Ovary (tissue), 9 donors: ENCODE results near the gene GDA. TPM values are rescaled to one million over a fixed set of nuclear protein-coding genes. Genes with fewer than 3 reads are reported as not detected.

Source experiments
- DNase-seq, 5 donors: peaks; one replicate each; pipeline ENCODE4 v3.0.0-alpha.2; 2019 to 2020
- H3K27ac ChIP-seq, 2 donors: fragments of 200-600 bp; one replicate each; pipeline versions ENCODE4 v1.5.1 to v1.8.0; 2019 to 2022
- H3K27me3 ChIP-seq: fragments of 200-600 bp; one replicate; pipeline ENCODE4 v1.8.0; 2022
- H3K36me3 ChIP-seq: fragments of 200-600 bp; sonication (generic); one replicate; pipeline ENCODE4 v1.5.1; 2019
- H3K4me1 ChIP-seq: one replicate; pipeline ENCODE4 v1.8.1; 2013; ENCODE audit warnings: mild to moderate bottlenecking, moderate library complexity; ENCODE audit not compliant: insufficient read depth
- H3K4me3 ChIP-seq: fragments of 200-600 bp; sonication (generic); one replicate; pipeline ENCODE4 v1.5.1; 2017
- H3K9me3 ChIP-seq, 2 donors: fragments of 200-600 bp in 1 of 2; sonication (generic) in 1 of 2; one replicate each; pipeline versions ENCODE4 v1.5.1 to v1.8.1; 2013 to 2019; ENCODE audit warnings: mild to moderate bottlenecking in 1 of 2, moderate library complexity in 1 of 2
- EP300 ChIP-seq: sonication (generic); formaldehyde crosslinking; IDR thresholded peaks from one replicate; pipeline ENCODE4 v1.6.1; 2017; ENCODE audit warnings: antibody characterized with exemption
- POLR2A ChIP-seq: fragments of 450-650 bp; IDR thresholded peaks from one replicate; pipeline ENCODE4 v1.6.1; 2017; ENCODE audit warnings: antibody characterized with exemption, mild to moderate bottlenecking, moderate library complexity
- WGBS, 3 donors: extraction: QIAGEN DNeasy Blood & Tissue Kit in 1 of 3; methylation state at CpG; one replicate each; pipeline versions ENCODE4 v1.1.5 to v1.1.7; 2013 to 2017; 5-methylcytosine and 5-hydroxymethylcytosine counted together
- intact Hi-C, 4 donors: fragments of 100-400 bp; cut with DNase I; formaldehyde crosslinking; loops; one replicate each; pipeline versions ENCODE4 v1.11.0 to v1.15.1; 2022 to 2023
- polyA plus RNA-seq, 2 donors: library from polyadenylated mRNA; stranded (reverse); fragments of 200-250 nt in 1 of 2; fragments of 350-450 nt in 1 of 2; fragmentation: Illumina TruSeq in 1 of 2; extraction: RNeasy Lipid Tissue Mini Kit (QIAGEN cat#74804) in 1 of 2; gene quantifications; one replicate each; pipeline ENCODE4 v1.2.3, GENCODE V29; 2013 to 2014
- total RNA-seq, 7 donors: library from RNA; depleted of rRNA in 2 of 7; stranded (reverse); fragments of >200 nt in 2 of 7; fragmentation: NEBNext Ultra II Directional in 3 of 7; extraction: Animal tissue kit (Norgen Biotek cat#: 25700) in 3 of 7; gene quantifications; one replicate each; pipeline versions ENCODE4 v1.1.0 to v1.2.4, GENCODE V29; 2016 to 2023
- TF ChIP-seq, protein P1 (sequence below), 3 donors: fragments of 450-650 bp in 2 of 3; fragments of 200-600 bp in 1 of 3; IDR thresholded peaks; one replicate each; pipeline versions ENCODE4 v1.5.1 to v1.8.0; 2016 to 2022; ENCODE audit warnings: antibody characterized with exemption in 3 of 3, mild to moderate bottlenecking in 1 of 3
- donor health status: DM: no; HTN: no; CAD: no; lungs with moderate emphysema.
- donor health status: DM: no; HTN: no; CAD: no.
- donor health status: Bipolar disorder and iron deficiency.
- donor health status: DM: yes; HTN: yes; CAD: no.
- donor health status: DM: no; HTN: no; CAD: no.
- donor health status: DM: yes; HTN: yes; CAD: no.

The GDA gene
- total and polyA plus RNA-seq, 9 donors: 0.02 to 26.7 (median 0.31) TPM; not detected in 2

DNA sequence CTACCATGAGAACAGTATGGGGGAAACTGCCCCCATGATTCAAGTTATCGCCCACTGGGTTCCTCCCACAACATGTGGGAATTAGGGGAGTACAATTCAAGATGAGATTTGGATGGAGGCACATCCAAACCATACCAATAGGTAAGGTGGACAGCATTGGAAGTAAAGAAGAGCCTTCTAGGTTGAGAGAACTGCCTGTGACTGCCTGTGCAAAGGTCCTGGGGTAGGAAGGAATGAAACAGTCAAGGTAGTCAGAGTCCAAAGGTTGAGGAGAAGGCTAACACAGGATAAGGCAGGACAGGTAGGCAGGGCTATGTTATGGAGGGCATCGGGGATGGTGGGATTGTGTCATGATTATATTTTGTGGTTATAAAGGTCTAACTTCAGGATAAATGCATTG, 6.1 kb downstream of the GDA start:
- Histone ChIP-seq H3K4me1 (no peaks in the 10 kb centered on the region), H3K36me3 (no peaks in the 10 kb centered on the region), H3K4me3 (no peak overlapping the region), H3K27ac (no peak overlapping the region), H3K27me3 (no peaks in the 10 kb centered on the region), H3K9me3 (no peaks in the 10 kb centered on the region)
- WGBS, 3 donors: 89 to 95% (median 91%) methylated on average over 2 of the region's 2 CpGs
- no peak for DNase-seq
- TF ChIP-seq EP300: no peak
- intact Hi-C loops: no loop called here

DNA sequence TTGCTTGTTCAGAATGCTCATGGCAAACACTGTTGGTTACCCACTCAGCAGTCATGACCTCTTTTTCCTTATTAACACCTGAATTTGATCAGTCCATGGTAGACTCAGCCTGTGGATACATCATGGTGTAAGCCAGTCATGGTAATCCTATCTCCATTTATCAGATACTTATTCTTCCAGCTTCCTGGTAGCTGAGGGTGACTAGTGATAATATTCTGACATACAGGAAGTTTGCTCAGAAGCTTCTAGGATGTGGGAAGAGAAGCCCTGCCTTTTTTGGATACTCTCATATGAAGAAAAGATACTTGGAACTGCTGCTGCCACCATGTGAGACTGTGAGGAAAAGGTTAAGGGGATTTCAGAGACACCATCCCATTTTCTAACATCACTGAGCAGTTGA, 7.3 kb downstream of the GDA start:
- Histone ChIP-seq H3K27ac (no peak overlapping the region), H3K9me3 (no peaks in the 10 kb centered on the region), H3K36me3 (no peaks in the 10 kb centered on the region), H3K27me3 (no peaks in the 10 kb centered on the region), H3K4me1 (no peaks in the 10 kb centered on the region), H3K4me3 (no peak overlapping the region)
- no peak for DNase-seq
- intact Hi-C loops: no loop called here
- TF ChIP-seq POLR2A: no peak
- TF ChIP-seq, protein P1, sequence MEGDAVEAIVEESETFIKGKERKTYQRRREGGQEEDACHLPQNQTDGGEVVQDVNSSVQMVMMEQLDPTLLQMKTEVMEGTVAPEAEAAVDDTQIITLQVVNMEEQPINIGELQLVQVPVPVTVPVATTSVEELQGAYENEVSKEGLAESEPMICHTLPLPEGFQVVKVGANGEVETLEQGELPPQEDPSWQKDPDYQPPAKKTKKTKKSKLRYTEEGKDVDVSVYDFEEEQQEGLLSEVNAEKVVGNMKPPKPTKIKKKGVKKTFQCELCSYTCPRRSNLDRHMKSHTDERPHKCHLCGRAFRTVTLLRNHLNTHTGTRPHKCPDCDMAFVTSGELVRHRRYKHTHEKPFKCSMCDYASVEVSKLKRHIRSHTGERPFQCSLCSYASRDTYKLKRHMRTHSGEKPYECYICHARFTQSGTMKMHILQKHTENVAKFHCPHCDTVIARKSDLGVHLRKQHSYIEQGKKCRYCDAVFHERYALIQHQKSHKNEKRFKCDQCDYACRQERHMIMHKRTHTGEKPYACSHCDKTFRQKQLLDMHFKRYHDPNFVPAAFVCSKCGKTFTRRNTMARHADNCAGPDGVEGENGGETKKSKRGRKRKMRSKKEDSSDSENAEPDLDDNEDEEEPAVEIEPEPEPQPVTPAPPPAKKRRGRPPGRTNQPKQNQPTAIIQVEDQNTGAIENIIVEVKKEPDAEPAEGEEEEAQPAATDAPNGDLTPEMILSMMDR (IDR thresholded peaks at IDR 0.05): no peak

DNA sequence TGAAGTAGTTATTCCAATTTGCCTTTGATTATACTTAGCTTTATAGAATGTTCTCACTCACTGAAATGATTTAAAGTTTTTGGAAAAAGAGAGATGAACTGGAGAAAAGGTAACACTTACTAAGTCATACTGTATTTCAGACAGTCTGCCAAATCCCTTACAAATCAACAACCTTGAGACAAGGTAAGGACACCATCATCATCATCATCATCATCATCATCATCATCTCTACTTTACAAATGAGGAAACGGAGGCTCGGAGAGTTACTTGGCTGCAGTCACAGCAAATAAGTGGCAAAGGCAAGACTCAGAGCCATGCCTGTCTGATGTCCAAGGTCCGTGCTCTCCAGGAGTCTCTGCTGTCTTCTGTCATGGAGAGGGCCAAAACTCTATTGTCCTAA, 9.4 kb downstream of the GDA start:
- 84 to 87% (median 85%) methylated on average over 3 of the region's 3 CpGs for WGBS, 3 donors
- DNase-seq: no peak
- H3K9me3 ChIP-seq: no peaks in the 10 kb centered on the region
- intact Hi-C loops: no loop called here
- no peaks in the 10 kb centered on the region for H3K4me1 ChIP-seq
- no peak overlapping the region for H3K27ac ChIP-seq
- H3K27me3 ChIP-seq: no peaks in the 10 kb centered on the region
- TF ChIP-seq EP300 (no peak), POLR2A (no peak)
- TF ChIP-seq, protein P1 (IDR thresholded peaks at IDR 0.05): no peak
- H3K36me3 ChIP-seq: no peaks in the 10 kb centered on the region
- H3K4me3 ChIP-seq: no peak overlapping the region

DNA sequence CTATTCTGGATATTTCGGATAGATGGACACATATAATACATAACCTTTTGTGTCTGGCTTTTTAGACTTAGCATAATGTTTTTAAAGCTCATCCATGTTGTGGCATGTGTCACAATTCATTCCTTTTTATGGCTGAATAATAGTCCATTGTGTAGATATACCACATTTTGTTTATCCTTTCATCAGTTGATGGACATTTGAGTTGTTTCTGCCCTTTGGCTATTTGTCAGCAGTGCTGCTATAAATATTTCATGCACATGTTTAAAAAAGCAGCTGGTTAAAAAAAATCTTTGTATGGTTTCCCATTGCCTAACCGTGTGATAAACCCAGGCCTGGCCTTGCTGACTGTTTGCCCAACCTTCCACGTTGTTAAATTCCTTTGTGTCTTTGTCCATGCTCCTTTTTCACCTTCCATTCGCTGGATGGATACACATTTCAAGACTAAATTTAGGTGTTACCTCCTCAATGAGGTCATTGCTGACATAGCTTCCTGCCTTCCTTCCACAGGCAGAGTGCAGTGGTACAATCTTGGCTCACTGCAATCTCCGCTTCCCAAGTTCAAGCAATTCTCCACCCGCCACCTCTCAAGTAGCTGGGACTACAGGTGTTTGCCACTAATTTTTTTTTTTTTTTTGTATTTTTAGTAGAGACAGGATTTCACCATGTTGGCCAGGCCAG, 11.3 kb downstream of the GDA start:
- TF ChIP-seq, protein P1 (IDR thresholded peaks at IDR 0.05): no peak
- no peak for TF ChIP-seq EP300
- Histone ChIP-seq H3K4me1 (no peaks in the 10 kb centered on the region), H3K4me3 (no peak overlapping the region), H3K27me3 (no peaks in the 10 kb centered on the region), H3K36me3 (no peaks in the 10 kb centered on the region), H3K27ac (no peak overlapping the region), H3K9me3 (no peaks in the 10 kb centered on the region)
- DNase-seq: no peak
- 87 to 94% (median 90%) methylated on average over 6 of the region's 6 CpGs for WGBS, 3 donors
- intact Hi-C loops: no loop called here

DNA sequence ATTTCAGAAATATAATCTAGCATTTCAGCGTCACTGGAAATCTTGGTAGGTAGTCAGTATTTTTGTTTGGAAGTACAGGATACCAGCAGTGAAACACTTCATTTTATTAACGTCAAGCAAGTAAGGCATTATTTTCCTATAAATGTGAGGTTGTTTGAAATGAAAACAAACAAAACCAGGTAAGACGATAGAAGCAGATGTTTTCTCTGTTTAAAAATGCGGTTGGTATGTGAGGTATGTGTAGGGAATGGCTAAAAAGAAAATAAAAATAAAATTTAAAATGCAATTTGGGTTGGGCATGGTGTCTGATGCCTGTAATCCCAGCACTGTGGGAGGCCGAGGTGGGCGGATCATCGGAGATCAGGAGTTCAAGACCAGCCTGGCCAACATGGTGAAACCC, 16.1 kb downstream of the GDA start:
- H3K27me3 ChIP-seq: no peaks in the 10 kb centered on the region
- no peaks in the 10 kb centered on the region for H3K4me1 ChIP-seq
- H3K27ac ChIP-seq: no peak overlapping the region
- H3K36me3 ChIP-seq: no peaks in the 10 kb centered on the region
- H3K4me3 ChIP-seq: no peak overlapping the region
- intact Hi-C loops: no loop called here
- no peaks in the 10 kb centered on the region for H3K9me3 ChIP-seq
- DNase-seq: no peak
- WGBS, 3 donors: 55 to 68% (median 56%) methylated on average over 7 of the region's 7 CpGs
- TF ChIP-seq, protein P1 (IDR thresholded peaks at IDR 0.05): no peak
- TF ChIP-seq EP300 (no peak), POLR2A (no peak)
